Amygdala (tissue), 56 donors: ENCODE results near the gene NCKAP5L.
A peak's percentile ranks its signal among the peaks of the same experiment; 100 is the strongest.
"Not testable (repeated sequence)": the region's sequence is repeated elsewhere in the genome, so short reads cannot be mapped to it uniquely, and the experiment has no call there.

Experiments used
- DNase-seq, 56 donors: peaks; one replicate each; lab custom pipeline; 2025; lab: John Stamatoyannopoulos, UW

Gene NCKAP5L

GRCh38 chr12:49787672-49788071 is 40.5 kb downstream of the NCKAP5L start:
- no peak for DNase-seq

- no peak for DNase-seq
Observed at GRCh38 chr12:49784756-49785409, 43.3 kb downstream of the NCKAP5L start.

- DNase-seq: peak in 2 of 56 donors; percentile 5 to 6
Observed at GRCh38 chr12:49783917-49784676, 44.1 kb downstream of the NCKAP5L start.

- not testable (repeated sequence) for DNase-seq
Observed at GRCh38 chr12:49780914-49781313, 47.3 kb downstream of the NCKAP5L start.

- DNase-seq: no peak
Observed at GRCh38 chr12:49779581-49779980, 48.6 kb downstream of the NCKAP5L start.

- DNase-seq: peak in 8 of 56 donors; percentile 3 to 42 (median 10)
Observed at GRCh38 chr12:49777800-49778748, 50.1 kb downstream of the NCKAP5L start.

GRCh38 chr12:49777341-49777740 is 50.9 kb downstream of the NCKAP5L start:
- no peak for DNase-seq

GRCh38 chr12:49776858-49777257 is 51.4 kb downstream of the NCKAP5L start:
- DNase-seq: no peak

GRCh38 chr12:49776413-49776812 is 51.8 kb downstream of the NCKAP5L start:
- DNase-seq: peak in 47 of 56 donors; percentile 4 to 82 (median 38)

GRCh38 chr12:49773102-49773501 is 55.1 kb downstream of the NCKAP5L start:
- not testable (repeated sequence) for DNase-seq

- DNase-seq: no peak
Observed at GRCh38 chr12:49767333-49767732, 60.9 kb downstream of the NCKAP5L start.

- no peak for DNase-seq
Observed at GRCh38 chr12:49766115-49766455, 62.1 kb downstream of the NCKAP5L start.

- DNase-seq: no peak
Observed at GRCh38 chr12:49764126-49764525, 64.1 kb downstream of the NCKAP5L start.

GRCh38 chr12:49763006-49763591 is 65.1 kb downstream of the NCKAP5L start:
- DNase-seq: peak in 35 of 56 donors; percentile 1 to 75 (median 15)

- no peak for DNase-seq
Observed at GRCh38 chr12:49762468-49762847, 65.8 kb downstream of the NCKAP5L start.

- no peak for DNase-seq
Observed at GRCh38 chr12:49761677-49762467, 66.3 kb downstream of the NCKAP5L start.

GRCh38 chr12:49750996-49751393 is 77.2 kb downstream of the NCKAP5L start:
- DNase-seq: no peak

- no peak for DNase-seq
Observed at GRCh38 chr12:49750027-49750995, 77.9 kb downstream of the NCKAP5L start.

GRCh38 chr12:49748800-49749199 is 79.4 kb downstream of the NCKAP5L start:
- DNase-seq: no peak
